Ovary (tissue), 9 donors: ENCODE measurements around the gene STRIP1. TPM values are rescaled to one million over a fixed set of nuclear protein-coding genes. Genes with fewer than 3 reads are reported as not detected.

Source experiments
- DNase-seq, 5 donors: peaks; one replicate each; pipeline ENCODE4 v3.0.0-alpha.2; 2019 to 2020
- H3K27ac ChIP-seq, 2 donors: fragments of 200-600 bp; one replicate each; pipeline versions ENCODE4 v1.5.1 to v1.8.0; 2019 to 2022
- H3K27me3 ChIP-seq: fragments of 200-600 bp; one replicate; pipeline ENCODE4 v1.8.0; 2022
- H3K36me3 ChIP-seq: fragments of 200-600 bp; sonication (generic); one replicate; pipeline ENCODE4 v1.5.1; 2019
- H3K4me1 ChIP-seq: one replicate; pipeline ENCODE4 v1.8.1; 2013; ENCODE audit warnings: mild to moderate bottlenecking, moderate library complexity; ENCODE audit not compliant: insufficient read depth
- H3K4me3 ChIP-seq: fragments of 200-600 bp; sonication (generic); one replicate; pipeline ENCODE4 v1.5.1; 2017
- H3K9me3 ChIP-seq, 2 donors: fragments of 200-600 bp in 1 of 2; sonication (generic) in 1 of 2; one replicate each; pipeline versions ENCODE4 v1.5.1 to v1.8.1; 2013 to 2019; ENCODE audit warnings: mild to moderate bottlenecking in 1 of 2, moderate library complexity in 1 of 2
- EP300 ChIP-seq: sonication (generic); formaldehyde crosslinking; IDR thresholded peaks from one replicate; pipeline ENCODE4 v1.6.1; 2017; ENCODE audit warnings: antibody characterized with exemption
- POLR2A ChIP-seq: fragments of 450-650 bp; IDR thresholded peaks from one replicate; pipeline ENCODE4 v1.6.1; 2017; ENCODE audit warnings: antibody characterized with exemption, mild to moderate bottlenecking, moderate library complexity
- WGBS, 3 donors: extraction: QIAGEN DNeasy Blood & Tissue Kit in 1 of 3; methylation state at CpG; one replicate each; pipeline versions ENCODE4 v1.1.5 to v1.1.7; 2013 to 2017; 5-methylcytosine and 5-hydroxymethylcytosine counted together
- intact Hi-C, 4 donors: fragments of 100-400 bp; cut with DNase I; formaldehyde crosslinking; loops; one replicate each; pipeline versions ENCODE4 v1.11.0 to v1.15.1; 2022 to 2023
- polyA plus RNA-seq, 2 donors: library from polyadenylated mRNA; stranded (reverse); fragments of 200-250 nt in 1 of 2; fragments of 350-450 nt in 1 of 2; fragmentation: Illumina TruSeq in 1 of 2; extraction: RNeasy Lipid Tissue Mini Kit (QIAGEN cat#74804) in 1 of 2; gene quantifications; one replicate each; pipeline ENCODE4 v1.2.3, GENCODE V29; 2013 to 2014
- total RNA-seq, 7 donors: library from RNA; depleted of rRNA in 2 of 7; stranded (reverse); fragments of >200 nt in 2 of 7; fragmentation: NEBNext Ultra II Directional in 3 of 7; extraction: Animal tissue kit (Norgen Biotek cat#: 25700) in 3 of 7; gene quantifications; one replicate each; pipeline versions ENCODE4 v1.1.0 to v1.2.4, GENCODE V29; 2016 to 2023
- TF ChIP-seq, protein P1 (sequence below), 3 donors: fragments of 450-650 bp in 2 of 3; fragments of 200-600 bp in 1 of 3; IDR thresholded peaks; one replicate each; pipeline versions ENCODE4 v1.5.1 to v1.8.0; 2016 to 2022; ENCODE audit warnings: antibody characterized with exemption in 3 of 3, mild to moderate bottlenecking in 1 of 3
- donor health status: DM: no; HTN: no; CAD: no; lungs with moderate emphysema.
- donor health status: DM: no; HTN: no; CAD: no.
- donor health status: Bipolar disorder and iron deficiency.
- donor health status: DM: yes; HTN: yes; CAD: no.
- donor health status: DM: no; HTN: no; CAD: no.
- donor health status: DM: yes; HTN: yes; CAD: no.

The STRIP1 gene
- total and polyA plus RNA-seq, 9 donors: 21.6 to 46.7 (median 36.2) TPM

DNA sequence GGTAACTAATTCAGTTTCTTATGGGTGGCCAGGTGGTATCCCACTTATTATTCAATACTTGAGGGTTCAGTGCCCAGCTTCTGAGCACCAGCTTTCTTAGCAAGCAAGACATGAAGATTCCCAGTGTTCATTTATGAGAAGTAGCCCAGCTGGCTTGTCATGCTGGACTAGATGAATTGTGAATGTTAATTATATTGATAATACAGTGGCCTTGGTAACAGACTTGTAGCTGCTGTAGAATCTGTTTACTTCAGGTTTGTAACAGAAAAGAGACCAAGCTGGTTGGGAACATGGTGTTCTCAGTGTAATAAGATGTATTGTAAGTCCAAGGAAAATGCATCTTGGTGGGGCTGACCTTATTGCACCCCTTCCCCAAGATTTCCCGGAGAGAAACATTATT, 39.8 kb upstream of the STRIP1 start:
- Histone ChIP-seq H3K27me3 (no peaks in the 10 kb centered on the region), H3K4me3 (no peak overlapping the region), H3K9me3 (no peaks in the 10 kb centered on the region), H3K27ac (no peak overlapping the region), H3K4me1 (peaks cover 17% of the 10 kb centered on the region), H3K36me3 (no peaks in the 10 kb centered on the region)
- no peak for TF ChIP-seq EP300
- TF ChIP-seq, protein P1, sequence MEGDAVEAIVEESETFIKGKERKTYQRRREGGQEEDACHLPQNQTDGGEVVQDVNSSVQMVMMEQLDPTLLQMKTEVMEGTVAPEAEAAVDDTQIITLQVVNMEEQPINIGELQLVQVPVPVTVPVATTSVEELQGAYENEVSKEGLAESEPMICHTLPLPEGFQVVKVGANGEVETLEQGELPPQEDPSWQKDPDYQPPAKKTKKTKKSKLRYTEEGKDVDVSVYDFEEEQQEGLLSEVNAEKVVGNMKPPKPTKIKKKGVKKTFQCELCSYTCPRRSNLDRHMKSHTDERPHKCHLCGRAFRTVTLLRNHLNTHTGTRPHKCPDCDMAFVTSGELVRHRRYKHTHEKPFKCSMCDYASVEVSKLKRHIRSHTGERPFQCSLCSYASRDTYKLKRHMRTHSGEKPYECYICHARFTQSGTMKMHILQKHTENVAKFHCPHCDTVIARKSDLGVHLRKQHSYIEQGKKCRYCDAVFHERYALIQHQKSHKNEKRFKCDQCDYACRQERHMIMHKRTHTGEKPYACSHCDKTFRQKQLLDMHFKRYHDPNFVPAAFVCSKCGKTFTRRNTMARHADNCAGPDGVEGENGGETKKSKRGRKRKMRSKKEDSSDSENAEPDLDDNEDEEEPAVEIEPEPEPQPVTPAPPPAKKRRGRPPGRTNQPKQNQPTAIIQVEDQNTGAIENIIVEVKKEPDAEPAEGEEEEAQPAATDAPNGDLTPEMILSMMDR (IDR thresholded peaks at IDR 0.05): no peak
- no peak for TF ChIP-seq POLR2A
- intact Hi-C loops: no loop called here
- WGBS, 3 donors: 4 to 10% (median 8%) methylated on average over 1 of the region's 1 CpG
- no peak for DNase-seq

DNA sequence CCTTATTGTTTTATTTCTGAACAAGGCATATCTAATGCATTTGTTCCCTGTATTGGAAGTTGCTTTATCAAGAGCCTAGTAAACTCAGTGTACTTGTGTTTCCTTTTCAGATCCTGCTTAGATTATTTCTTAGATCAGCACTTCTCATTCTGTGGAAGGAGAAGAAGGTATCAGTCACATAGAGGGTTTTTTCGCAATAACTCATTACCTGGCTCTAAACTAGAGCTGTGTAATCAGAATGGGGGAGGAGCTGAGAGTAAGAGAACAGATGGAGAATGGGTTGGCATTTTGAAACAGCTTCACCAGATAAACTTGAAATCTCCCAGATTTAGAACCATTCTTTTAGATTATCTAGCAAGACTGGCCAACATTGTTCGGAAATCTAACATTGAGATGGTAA, 38.9 kb upstream of the STRIP1 start:
- H3K27me3 ChIP-seq: no peaks in the 10 kb centered on the region
- no peaks in the 10 kb centered on the region for H3K36me3 ChIP-seq
- no peak overlapping the region for H3K27ac ChIP-seq
- no peaks in the 10 kb centered on the region for H3K9me3 ChIP-seq
- TF ChIP-seq POLR2A: no peak
- TF ChIP-seq EP300: no peak
- TF ChIP-seq, protein P1 (IDR thresholded peaks at IDR 0.05): no peak
- DNase-seq: no peak
- H3K4me3 ChIP-seq: no peak overlapping the region
- WGBS, 3 donors: 92 to 100% (median 96%) methylated on average over 2 of the region's 2 CpGs
- intact Hi-C loops: no loop called here
- H3K4me1 ChIP-seq: peaks cover 17% of the 10 kb centered on the region

DNA sequence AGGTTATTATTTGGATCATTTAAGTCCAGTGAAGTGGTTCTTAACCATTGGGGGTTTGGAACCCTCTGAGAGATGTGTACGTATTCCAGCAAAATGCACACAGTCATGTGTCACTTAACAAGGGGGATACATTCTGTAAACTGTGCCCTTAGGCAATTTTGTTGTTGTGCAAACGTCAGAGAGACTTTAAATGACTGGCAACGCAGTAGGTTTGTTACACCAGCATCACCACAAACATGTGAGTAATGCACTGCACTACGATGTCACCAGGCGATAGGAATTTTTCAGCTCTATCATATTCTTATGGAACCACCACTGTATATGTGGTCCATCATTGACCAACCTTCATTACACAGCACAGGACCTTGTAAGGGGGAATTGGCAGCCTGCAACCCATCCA, 37.9 kb upstream of the STRIP1 start:
- Histone ChIP-seq H3K4me3 (no peak overlapping the region), H3K27ac (no peak overlapping the region), H3K4me1 (peaks cover 17% of the 10 kb centered on the region), H3K36me3 (no peaks in the 10 kb centered on the region), H3K27me3 (no peaks in the 10 kb centered on the region), H3K9me3 (no peaks in the 10 kb centered on the region)
- intact Hi-C loops: no loop called here
- TF ChIP-seq EP300 (no peak), POLR2A (no peak)
- TF ChIP-seq, protein P1 (IDR thresholded peaks at IDR 0.05): no peak
- 90 to 98% (median 94%) methylated on average over 5 of the region's 5 CpGs for WGBS, 3 donors
- no peak for DNase-seq

DNA sequence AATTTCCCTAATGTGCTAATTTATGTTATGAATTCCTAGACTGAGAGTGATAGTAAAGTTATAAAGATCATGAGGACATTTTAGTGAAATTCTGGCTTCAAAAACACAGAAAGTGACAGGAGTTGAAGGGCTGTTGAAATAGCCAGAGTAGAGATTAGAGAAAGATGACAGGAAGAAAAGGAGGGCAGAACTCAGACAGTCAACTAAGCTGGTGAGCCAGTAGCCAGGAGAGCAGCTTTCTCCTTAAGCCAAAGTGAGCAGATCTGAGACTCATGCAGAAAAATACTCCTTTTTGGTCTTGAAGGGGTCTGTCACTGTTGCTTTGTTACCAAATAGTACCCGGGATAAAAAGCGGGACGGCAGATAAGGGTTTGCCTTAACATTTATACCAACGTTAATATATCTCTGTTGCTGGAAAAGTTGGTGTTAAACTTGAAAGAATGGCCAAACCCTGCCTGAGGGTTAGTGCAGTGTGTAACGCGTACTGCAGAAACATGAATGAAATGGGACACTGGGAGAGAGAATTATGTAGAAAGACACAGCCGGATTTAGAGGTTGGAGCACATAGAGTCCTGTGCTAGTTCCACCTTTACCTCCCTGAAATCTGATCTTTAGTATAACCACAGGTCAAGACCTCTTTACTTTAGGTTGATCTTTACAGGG, 37.1 kb upstream of the STRIP1 start:
- TF ChIP-seq POLR2A (no peak), EP300 (no peak)
- TF ChIP-seq, protein P1 (IDR thresholded peaks at IDR 0.05): no peak
- Histone ChIP-seq H3K27ac (no peak overlapping the region), H3K36me3 (no peaks in the 10 kb centered on the region), H3K4me1 (peaks cover 17% of the 10 kb centered on the region), H3K4me3 (no peak overlapping the region), H3K27me3 (no peaks in the 10 kb centered on the region), H3K9me3 (no peaks in the 10 kb centered on the region)
- intact Hi-C loops: no loop called here
- whole genome bisulfite sequencing, 3 donors: 50 to 72% (median 50%) methylated on average over 7 of the region's 7 CpGs
- DNase-seq: no peak
